22Rv1 (cell line): ENCODE measurements around the gene KIF26B.

Source experiments
- CTCF ChIP-seq: fragments of 450-650 bp; IDR thresholded peaks from 2 replicates; pipeline ENCODE4 v1.5.1; 2017; ENCODE audit warnings: mild to moderate bottlenecking
- ZFX ChIP-seq: fragments of 450-650 bp; IDR thresholded peaks from 2 replicates; pipeline ENCODE4 v1.6.1; 2017; ENCODE audit warnings: antibody characterized with exemption, borderline replicate concordance

- TF ChIP-seq CTCF (no peak), ZFX (no peak)
Measured at GRCh38 chr1:245512181-245512888, 357.6 kb downstream of the KIF26B start.
